GM18951 (cell line): ENCODE measurements around the gene AMZ1.

Experiments used
- POLR2A ChIP-seq: IDR thresholded peaks from 4 replicates; pipeline ENCODE4 v1.6.1; 2011; ENCODE audit warnings: mild to moderate bottlenecking; ENCODE audit not compliant: insufficient read length, insufficient read depth; ENCODE audit errors: extremely low read depth
- in situ Hi-C: fragments of 300-500 bp; cut with MboI; formaldehyde crosslinking; loops from one replicate; pipeline ENCODE4 v1.12.0; 2022; ENCODE audit warnings: low sequenced_read_pairs, mixed read lengths, inconsistent platforms; ENCODE audit not compliant: unreplicated experiment

Gene AMZ1

GRCh38 chr7:2750004-2750407 lies 62.0 kb downstream of the AMZ1 start:
- in situ Hi-C loops, result no loop called here
- TF ChIP-seq POLR2A, result no peak

GRCh38 chr7:2751086-2751485 lies 63.1 kb downstream of the AMZ1 start:
- in situ Hi-C loops, result no loop called here
- TF ChIP-seq POLR2A, result no peak

GRCh38 chr7:2753148-2753547 lies 65.1 kb downstream of the AMZ1 start:
- in situ Hi-C loops, result no loop called here
- no peak for TF ChIP-seq POLR2A

GRCh38 chr7:2754086-2754485 lies 66.1 kb downstream of the AMZ1 start:
- in situ Hi-C loops, result no loop called here

GRCh38 chr7:2754912-2755311 lies 66.9 kb downstream of the AMZ1 start:
- no peak for TF ChIP-seq POLR2A
- in situ Hi-C loops, result no loop called here

More at GRCh38 chr7:2754086-2754485, 66.1 kb downstream of the AMZ1 start:
- TF ChIP-seq POLR2A, result no peak

- in situ Hi-C loops, result no loop called here
- TF ChIP-seq POLR2A, result no peak
These were observed 67.5 kb downstream of the AMZ1 start for GRCh38 chr7:2755531-2755930.

- in situ Hi-C loops, result no loop called here
- TF ChIP-seq POLR2A, result no peak
These were observed 69.4 kb downstream of the AMZ1 start for GRCh38 chr7:2757361-2757903.

GRCh38 chr7:2757904-2758672 lies 70.1 kb downstream of the AMZ1 start:
- in situ Hi-C loops, result no loop called here
- TF ChIP-seq POLR2A, result no peak

- no peak for TF ChIP-seq POLR2A
- in situ Hi-C loops, result no loop called here
These were observed 70.9 kb downstream of the AMZ1 start for GRCh38 chr7:2758673-2759616.

GRCh38 chr7:2759736-2760097 lies 71.7 kb downstream of the AMZ1 start:
- in situ Hi-C loops, result no loop called here

GRCh38 chr7:2760098-2760889 lies 72.3 kb downstream of the AMZ1 start:
- TF ChIP-seq POLR2A, result no peak
- in situ Hi-C loops, result no loop called here

More at GRCh38 chr7:2759736-2760097, 71.7 kb downstream of the AMZ1 start:
- TF ChIP-seq POLR2A, result no peak

- no peak for TF ChIP-seq POLR2A
- in situ Hi-C loops, result no loop called here
These were observed 73.2 kb downstream of the AMZ1 start for GRCh38 chr7:2761131-2761624.
